ENCODE data around the gene HECW1.

- TF ChIP-seq, protein P1, sequence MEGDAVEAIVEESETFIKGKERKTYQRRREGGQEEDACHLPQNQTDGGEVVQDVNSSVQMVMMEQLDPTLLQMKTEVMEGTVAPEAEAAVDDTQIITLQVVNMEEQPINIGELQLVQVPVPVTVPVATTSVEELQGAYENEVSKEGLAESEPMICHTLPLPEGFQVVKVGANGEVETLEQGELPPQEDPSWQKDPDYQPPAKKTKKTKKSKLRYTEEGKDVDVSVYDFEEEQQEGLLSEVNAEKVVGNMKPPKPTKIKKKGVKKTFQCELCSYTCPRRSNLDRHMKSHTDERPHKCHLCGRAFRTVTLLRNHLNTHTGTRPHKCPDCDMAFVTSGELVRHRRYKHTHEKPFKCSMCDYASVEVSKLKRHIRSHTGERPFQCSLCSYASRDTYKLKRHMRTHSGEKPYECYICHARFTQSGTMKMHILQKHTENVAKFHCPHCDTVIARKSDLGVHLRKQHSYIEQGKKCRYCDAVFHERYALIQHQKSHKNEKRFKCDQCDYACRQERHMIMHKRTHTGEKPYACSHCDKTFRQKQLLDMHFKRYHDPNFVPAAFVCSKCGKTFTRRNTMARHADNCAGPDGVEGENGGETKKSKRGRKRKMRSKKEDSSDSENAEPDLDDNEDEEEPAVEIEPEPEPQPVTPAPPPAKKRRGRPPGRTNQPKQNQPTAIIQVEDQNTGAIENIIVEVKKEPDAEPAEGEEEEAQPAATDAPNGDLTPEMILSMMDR (conservative IDR thresholded peaks at IDR 0.05; ENCODE audit: low read length), result no peak
- TF ChIP-seq EZH2phosphoT487 (IDR thresholded peaks at IDR 0.05; ENCODE audit: borderline replicate concordance), result no peak
Observed at GRCh38 chr7:43538404-43538771, 425.9 kb downstream of the HECW1 start.
